HG03439 (cell line): ENCODE data around the gene ERRFI1.

Source experiments
- ATAC-seq: cut with Tn5 transposase; IDR thresholded peaks from one replicate; pipeline ENCODE4 v1.9.1; 2021; ENCODE audit warnings: mild to moderate bottlenecking, moderate library complexity; ENCODE audit not compliant: unreplicated experiment

Gene ERRFI1

GRCh38 chr1:8021676-8022266 is 4.3 kb downstream of the ERRFI1 start:
- no peak for ATAC-seq

- no peak for ATAC-seq
Observed at GRCh38 chr1:8020032-8020431, 6.1 kb downstream of the ERRFI1 start.

DNA sequence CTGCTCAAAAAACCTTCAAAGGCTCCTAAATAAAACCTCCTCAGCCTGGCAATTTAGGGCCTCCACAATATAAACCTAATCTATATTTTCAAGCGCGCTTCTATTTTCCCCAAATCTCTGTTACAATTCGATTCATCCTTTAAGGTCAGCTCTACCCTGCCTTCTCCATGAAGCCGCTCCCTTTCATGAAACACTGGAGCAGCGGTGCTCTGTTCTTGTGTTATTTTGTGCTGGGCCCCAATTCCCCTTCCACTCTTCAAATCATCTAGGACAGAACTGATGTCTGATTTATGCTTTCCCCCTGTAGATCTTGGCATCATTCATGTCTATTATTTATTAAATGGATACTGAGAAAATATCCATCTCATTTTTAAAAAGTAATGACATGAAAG is 6.9 kb downstream of the ERRFI1 start:
- no peak for ATAC-seq

GRCh38 chr1:8018492-8019228 is 7.4 kb downstream of the ERRFI1 start:
- no peak for ATAC-seq

DNA sequence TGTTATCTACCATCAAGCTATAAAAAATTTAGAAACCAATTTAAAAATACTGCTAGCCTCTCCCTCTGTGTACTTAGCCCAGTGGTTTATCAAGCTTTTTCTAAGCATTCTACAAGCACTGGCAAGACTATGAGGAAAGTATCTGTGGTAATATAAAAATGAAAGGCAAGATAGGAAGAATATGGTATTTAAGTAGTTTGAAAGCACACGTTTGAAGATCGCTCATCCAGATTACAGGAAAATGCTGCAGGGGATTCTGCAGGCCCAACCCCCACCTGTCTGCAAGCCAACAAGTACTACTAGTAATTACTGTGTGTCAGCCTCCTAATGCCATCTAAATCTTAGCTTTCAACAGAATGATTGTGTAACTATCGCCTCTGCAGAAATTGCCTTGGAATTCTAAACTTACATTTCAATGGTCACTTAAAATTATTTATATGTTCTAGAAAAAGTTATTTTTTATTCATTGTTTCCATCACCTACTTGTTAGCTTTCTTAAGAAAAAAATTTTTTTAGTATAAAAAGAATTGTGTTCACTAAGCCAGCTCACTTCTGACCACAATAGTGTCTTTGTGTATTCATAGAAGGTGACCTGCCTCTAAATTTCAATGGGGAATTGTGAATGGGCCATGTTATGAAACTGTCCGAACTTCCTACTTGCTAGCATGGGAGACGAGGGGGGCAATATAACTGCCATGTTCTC is 8.5 kb downstream of the ERRFI1 start:
- ATAC-seq: no peak

DNA sequence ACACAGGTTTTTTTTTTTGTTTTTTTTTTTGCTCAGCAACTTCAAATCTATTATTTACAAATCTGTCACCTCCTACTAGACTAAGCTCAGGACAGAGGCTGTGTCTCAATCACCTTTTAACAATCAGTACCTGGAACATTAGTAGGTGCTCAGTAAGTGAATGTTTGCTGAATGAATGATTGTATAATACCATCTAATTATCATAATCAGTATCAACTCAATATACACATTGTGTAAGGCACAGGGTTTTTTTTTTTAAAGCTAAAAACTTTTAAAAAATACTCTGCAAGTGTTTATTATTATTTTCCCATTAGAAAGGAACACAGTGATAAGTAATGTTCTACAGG is 9.2 kb downstream of the ERRFI1 start:
- no peak for ATAC-seq

DNA sequence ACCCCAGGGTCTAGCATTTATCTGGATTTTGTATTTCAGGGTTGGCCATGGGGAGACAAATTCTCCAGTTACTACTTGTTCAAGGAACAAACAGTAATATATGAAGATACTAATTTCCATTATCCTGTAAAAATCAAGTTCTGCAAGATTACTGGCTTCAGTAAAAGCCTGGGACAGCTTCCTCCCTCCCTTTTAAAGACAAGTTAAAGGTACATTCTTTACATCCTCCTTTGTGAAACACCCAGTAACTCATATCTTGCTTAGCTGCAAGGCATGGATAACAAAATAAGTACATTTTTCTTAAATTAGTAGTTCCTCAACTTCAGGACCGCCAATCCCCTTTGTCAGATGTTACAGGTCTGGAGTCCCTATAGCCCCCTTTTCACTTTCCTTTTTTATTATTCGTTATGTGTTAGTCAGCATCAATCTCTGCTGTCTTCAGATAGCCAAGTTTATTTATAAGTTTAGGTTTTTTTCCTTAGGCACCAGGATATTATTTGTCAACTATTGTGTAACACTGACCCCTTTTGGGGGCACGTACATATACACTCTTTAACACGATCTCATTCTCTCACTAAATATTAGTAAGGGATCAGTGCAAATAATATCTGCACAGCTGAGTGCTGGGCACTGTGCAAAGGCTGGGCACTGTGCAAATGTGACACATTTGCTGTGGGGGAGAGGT is 9.8 kb downstream of the ERRFI1 start:
- no peak for ATAC-seq

DNA sequence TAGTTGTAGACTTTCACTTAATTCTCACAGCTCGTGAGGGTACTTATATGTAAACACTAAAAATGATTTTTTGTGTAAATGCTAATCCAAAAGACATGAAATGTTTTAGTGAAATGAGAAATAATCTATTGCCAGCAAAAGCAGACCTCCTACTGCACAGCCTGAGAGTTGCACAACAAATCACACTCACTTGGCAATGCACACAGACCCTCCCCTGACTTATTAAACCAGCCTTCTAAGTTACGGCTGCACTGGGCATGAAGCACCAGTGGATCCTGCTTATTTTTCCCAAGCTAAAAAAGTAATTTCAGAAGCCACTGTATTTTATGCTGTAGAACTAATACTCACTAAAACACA is 10.3 kb downstream of the ERRFI1 start:
- ATAC-seq: no peak

- ATAC-seq: no peak
Observed at GRCh38 chr1:8015036-8015808, 10.9 kb downstream of the ERRFI1 start.

DNA sequence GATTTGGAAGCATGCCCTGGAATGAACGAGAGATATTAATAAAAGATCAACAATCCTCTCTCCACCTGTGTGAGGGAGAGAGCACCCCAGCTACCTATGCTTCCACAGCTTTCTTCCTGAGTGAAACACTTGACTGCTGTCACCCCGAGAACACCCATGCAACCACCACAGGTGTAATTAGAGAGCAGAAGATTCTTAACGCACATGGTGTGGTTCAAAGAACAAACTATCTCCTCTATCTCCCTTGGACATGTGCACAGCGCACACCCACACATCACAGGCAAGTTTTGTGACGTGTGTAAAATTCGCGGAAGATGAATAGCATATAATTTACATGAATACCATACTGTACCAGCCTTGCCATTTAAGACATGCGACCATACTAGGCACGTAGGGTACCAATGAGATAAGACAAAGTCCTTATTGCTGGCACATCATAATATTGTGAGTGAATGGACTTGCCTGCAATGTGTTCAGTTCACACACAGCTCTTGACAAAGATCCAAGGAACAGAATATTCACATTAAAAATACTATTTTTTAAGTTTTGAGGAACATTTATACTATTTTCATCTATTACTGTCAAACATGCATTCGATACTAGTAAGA is 11.6 kb downstream of the ERRFI1 start:
- ATAC-seq: no peak

GRCh38 chr1:8013800-8014199 is 12.3 kb downstream of the ERRFI1 start:
- no peak for ATAC-seq

DNA sequence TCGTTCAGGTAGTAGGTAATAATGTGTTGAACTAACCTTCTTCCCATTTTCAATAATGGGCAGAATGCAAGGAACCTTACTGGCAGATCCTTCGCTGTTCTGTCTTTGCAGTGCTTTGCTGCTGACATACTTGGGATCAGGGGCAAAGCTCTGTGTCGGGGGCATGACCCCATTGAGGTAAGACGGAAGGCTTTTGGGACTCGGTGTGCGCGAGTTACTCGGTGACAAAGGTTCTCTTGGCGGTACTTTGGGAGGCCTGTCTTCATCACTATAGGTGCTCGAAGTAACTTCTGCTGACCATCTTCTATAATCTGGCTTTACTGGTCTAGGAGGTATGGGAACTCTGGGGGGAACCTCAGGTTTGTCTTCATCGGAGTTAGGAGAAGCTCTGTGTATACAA is 12.7 kb downstream of the ERRFI1 start:
- no peak for ATAC-seq

DNA sequence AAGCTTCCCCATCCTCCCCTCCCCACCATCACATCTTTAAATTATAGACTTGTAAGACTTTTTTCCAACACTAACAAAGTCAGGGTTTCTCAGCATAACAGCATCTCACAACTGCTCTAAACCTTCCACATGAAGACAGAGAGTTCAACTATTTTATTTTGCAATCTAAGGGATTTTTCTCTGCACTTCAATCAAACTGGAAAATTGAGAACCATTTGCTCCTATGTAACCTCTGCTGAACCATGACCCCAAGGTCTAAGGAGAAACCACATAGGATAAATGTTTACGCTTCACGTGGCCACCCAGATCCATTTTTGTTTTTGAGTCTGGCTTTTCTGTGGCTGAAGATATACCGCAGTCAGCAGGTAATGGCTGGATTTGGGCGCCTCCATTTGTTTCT is 13.2 kb downstream of the ERRFI1 start:
- no peak for ATAC-seq

DNA sequence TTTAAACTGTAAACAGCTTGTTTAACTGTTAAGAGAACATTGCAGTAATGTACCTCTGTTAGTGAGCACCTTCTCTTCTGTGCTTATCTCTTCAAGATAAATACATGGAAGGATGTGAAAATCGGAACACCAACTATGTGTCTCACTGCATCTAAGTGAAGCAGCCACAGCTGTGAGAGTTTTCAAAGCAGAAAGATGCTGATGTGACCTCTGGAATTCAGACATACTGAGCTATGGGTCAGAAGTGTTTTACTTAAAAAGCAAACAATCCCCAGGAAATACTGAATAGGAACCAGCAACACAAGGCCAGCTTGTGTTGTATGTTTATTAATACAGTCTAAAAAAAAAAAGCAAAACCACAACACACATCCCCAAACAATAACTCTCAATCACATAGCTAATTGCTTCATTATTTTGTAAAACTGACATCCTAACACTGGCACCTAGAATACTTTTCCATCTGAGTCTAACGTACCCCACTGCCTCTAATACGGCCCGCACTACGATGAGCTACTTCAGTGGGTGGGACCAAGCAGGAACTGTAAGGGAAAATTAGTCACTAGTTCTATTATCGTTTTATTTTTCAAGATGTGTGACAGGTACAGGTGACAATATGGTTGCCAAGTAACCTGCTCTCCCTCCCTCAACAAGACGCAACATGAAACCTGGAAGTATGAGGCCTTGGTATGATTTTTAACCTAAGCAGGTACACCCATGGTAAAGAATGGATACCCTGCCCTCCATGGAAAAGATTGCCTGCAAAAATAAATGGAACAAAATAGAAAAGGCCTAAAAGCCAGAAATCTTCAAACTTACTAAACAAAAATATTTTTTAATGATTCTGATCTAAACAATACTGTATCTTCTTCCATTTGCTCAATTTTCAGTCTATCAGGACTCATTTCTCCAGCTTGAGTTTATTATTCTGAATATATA is 13.9 kb downstream of the ERRFI1 start:
- ATAC-seq: no peak

DNA sequence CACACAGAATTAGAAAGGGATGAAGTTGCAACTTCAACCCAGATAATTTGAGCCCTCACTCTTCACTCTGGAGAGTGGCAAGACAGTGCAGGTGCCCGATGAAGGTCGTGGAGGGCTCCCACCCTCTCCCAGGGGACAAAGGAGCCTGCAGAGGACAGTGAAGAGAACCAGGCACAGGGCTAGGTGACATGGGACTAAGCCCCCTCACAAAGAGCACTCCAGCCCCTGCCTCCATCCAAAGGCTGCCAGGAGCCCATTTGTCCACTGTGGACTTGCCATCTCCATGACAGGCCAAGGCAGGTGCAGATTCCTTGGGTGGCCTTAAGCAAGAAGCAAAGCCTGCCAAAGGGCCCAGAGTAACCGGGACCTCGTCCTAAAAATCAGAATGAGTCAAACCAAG is 15.1 kb downstream of the ERRFI1 start:
- no peak for ATAC-seq

DNA sequence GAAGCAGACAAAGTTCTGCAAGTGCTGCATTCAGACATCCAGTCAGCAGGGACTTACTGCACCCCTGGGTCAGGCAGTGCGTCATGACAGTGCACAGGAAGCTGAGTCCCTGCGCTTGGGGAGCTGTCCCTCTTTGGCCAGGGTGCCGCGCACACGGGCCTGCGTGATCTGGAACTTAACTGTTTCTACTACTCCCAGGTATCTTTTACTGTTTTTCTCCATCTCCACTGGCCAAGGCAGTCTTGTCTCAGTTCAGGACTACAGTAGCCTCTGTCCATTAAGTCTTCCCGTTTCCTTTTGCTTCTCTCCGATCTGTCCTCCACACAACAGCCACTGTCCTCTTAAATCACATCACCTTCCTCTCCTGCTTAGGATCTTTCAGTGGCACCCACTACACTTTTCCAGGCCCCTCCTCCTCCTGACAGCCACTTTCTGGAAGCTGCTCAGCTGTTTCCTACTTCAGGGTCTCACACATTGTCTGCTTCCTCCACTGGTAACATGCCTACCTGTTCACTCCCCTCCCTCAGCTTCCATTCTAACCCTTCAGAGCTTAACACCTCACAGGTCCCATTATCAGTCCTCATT is 15.9 kb downstream of the ERRFI1 start:
- no peak for ATAC-seq

- no peak for ATAC-seq
Observed at GRCh38 chr1:8009043-8010002, 16.8 kb downstream of the ERRFI1 start.
